ENCODE measurements around the gene ZSWIM5. TPM values are rescaled to one million over a fixed set of nuclear protein-coding genes. Genes with fewer than 3 reads are reported as not detected.
A peak's percentile ranks its signal among the peaks of the same experiment; 100 is the strongest.

Gene ZSWIM5
- total and polyA plus RNA-seq, 9 of the 15 experiments (the other 6 are each of a cell fraction or from before 2014, with no cell fraction given): under 0.01 to 0.07 (median 0.03) TPM; not detected in 3

GRCh38 chr1:44973645-44974044 is 232.8 kb downstream of the ZSWIM5 start:
- in situ Hi-C loops (cut with MboI): no loop called here
- TSS peak; percentile 11 for BruUV-seq (replicated peaks)
- FAIRE-seq (no peak), ATAC-seq (no peak), DNase-seq (ENCODE audit: extremely low read depth in 1 of 4, low spot score in 3 of 4) (no peak)
- WGBS (ENCODE audit: insufficient coverage, low coverage, missing lambda C conversion rate): 94% methylated on average over 1 of the region's 1 CpG
- Histone ChIP-seq H3K9ac (ENCODE audit: insufficient read depth in 1 of 2, low read depth in 2 of 2, low read length in 2 of 2) (no peak overlapping the region), H3K9me3 (replicated peaks; ENCODE audit: control insufficient read depth, insufficient read depth, low read depth, low read length) (0 out of 2 replicates have a peak, but pooled peaks cover 2% of the 10 kb centered on the region), H3K27ac (ENCODE audit: extremely low read depth, low read depth, low read length) (no peak overlapping the region), H3K79me2 (ENCODE audit: control insufficient read depth, insufficient read depth, low read length) (peaks cover 38% of the 10 kb centered on the region), H3K36me3 (ENCODE audit: control insufficient read depth, insufficient read depth, low read length) (peaks cover 85% of the 10 kb centered on the region), H3K9me1 (ENCODE audit: control insufficient read depth, insufficient read depth, low read length) (no peaks in the 10 kb centered on the region), H2AFZ (ENCODE audit: low read depth, low read length) (no peak overlapping the region), H4K20me1 (replicated peaks; ENCODE audit: control insufficient read depth, insufficient read depth, low read length) (no peaks in the 10 kb centered on the region), H3K4me1 (replicated peaks in 1 of 2; ENCODE audit: control insufficient read depth in 2 of 2, insufficient read depth in 2 of 2, low read length in 2 of 2) (peaks cover 0 to 9% of the 10 kb centered on the region in 2 experiments; a peak in 2 of 5 replicates), H3K27me3 (ENCODE audit: control insufficient read depth in 2 of 2, insufficient read depth in 2 of 2, low read length in 2 of 2) (no peaks in the 10 kb centered on the region), H3K4me2 (ENCODE audit: insufficient read depth, low read length) (no peak overlapping the region), H3K4me3 (no peak overlapping the region)
- CTCF ChIA-PET (ENCODE audit: low intra/inter-chr PET ratio): no interaction called here
- POLR2A ChIA-PET: interaction anchor here (0.6 to 1.5 kb wide), 2 partner anchors 16 to 69 kb away, joined by 3 read pairs; no protein-coding TSS in a partner anchor
- intact Hi-C loops (cut with micrococcal nuclease): no loop called here
- TF ChIP-seq ZFP36 (IDR thresholded peaks at IDR 0.05; ENCODE audit: low read depth, low read length, partially characterized antibody): no peak
- no peak for TF ChIP-seq CHD4 (IDR thresholded peaks at IDR 0.05; ENCODE audit: insufficient read depth, insufficient replicate concordance, low read depth, low read length, poor library complexity, severe bottlenecking)
- TF ChIP-seq CBX3 (IDR thresholded peaks at IDR 0.05; ENCODE audit: borderline replicate concordance in 1 of 2, low read length in 2 of 2): no peak
- no peak for TF ChIP-seq TCF7 (IDR thresholded peaks at IDR 0.05; ENCODE audit: borderline replicate concordance)
- TF ChIP-seq ZNF57 (CRISPR knock-in tag; IDR thresholded peaks at IDR 0.05): no peak
- no peak for TF ChIP-seq CHD2 (IDR thresholded peaks at IDR 0.05; ENCODE audit: low read depth, low read length)
- no peak for TF ChIP-seq SNAPC5 (CRISPR knock-in tag; IDR thresholded peaks at IDR 0.05)
- TF ChIP-seq RBM15 (IDR thresholded peaks at IDR 0.05; ENCODE audit: insufficient read depth, low read length): no peak
- no peak for TF ChIP-seq ZNF140 (CRISPR knock-in tag; IDR thresholded peaks at IDR 0.05)
- TF ChIP-seq, protein P1, sequence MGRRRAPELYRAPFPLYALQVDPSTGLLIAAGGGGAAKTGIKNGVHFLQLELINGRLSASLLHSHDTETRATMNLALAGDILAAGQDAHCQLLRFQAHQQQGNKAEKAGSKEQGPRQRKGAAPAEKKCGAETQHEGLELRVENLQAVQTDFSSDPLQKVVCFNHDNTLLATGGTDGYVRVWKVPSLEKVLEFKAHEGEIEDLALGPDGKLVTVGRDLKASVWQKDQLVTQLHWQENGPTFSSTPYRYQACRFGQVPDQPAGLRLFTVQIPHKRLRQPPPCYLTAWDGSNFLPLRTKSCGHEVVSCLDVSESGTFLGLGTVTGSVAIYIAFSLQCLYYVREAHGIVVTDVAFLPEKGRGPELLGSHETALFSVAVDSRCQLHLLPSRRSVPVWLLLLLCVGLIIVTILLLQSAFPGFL (CRISPR knock-in tag; IDR thresholded peaks at IDR 0.05): no peak
- TF ChIP-seq, protein P2, sequence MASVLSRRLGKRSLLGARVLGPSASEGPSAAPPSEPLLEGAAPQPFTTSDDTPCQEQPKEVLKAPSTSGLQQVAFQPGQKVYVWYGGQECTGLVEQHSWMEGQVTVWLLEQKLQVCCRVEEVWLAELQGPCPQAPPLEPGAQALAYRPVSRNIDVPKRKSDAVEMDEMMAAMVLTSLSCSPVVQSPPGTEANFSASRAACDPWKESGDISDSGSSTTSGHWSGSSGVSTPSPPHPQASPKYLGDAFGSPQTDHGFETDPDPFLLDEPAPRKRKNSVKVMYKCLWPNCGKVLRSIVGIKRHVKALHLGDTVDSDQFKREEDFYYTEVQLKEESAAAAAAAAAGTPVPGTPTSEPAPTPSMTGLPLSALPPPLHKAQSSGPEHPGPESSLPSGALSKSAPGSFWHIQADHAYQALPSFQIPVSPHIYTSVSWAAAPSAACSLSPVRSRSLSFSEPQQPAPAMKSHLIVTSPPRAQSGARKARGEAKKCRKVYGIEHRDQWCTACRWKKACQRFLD (CRISPR knock-in tag; IDR thresholded peaks at IDR 0.05): no peak
- TF ChIP-seq, protein P3, sequence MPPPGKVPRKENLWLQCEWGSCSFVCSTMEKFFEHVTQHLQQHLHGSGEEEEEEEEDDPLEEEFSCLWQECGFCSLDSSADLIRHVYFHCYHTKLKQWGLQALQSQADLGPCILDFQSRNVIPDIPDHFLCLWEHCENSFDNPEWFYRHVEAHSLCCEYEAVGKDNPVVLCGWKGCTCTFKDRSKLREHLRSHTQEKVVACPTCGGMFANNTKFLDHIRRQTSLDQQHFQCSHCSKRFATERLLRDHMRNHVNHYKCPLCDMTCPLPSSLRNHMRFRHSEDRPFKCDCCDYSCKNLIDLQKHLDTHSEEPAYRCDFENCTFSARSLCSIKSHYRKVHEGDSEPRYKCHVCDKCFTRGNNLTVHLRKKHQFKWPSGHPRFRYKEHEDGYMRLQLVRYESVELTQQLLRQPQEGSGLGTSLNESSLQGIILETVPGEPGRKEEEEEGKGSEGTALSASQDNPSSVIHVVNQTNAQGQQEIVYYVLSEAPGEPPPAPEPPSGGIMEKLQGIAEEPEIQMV (tag; conservative IDR thresholded peaks at IDR 0.05; ENCODE audit: low read depth): no peak
- TF ChIP-seq NFXL1 (CRISPR knock-in tag; IDR thresholded peaks at IDR 0.05): no peak
- no peak for TF ChIP-seq ZNF280A (IDR thresholded peaks at IDR 0.05; ENCODE audit: low read depth, partially characterized antibody)
- no peak for TF ChIP-seq ZNF224 (CRISPR knock-in tag; IDR thresholded peaks at IDR 0.05)
- TF ChIP-seq BHLHE40 (IDR thresholded peaks at IDR 0.05; ENCODE audit: low read length): no peak
- no peak for TF ChIP-seq TARDBP (IDR thresholded peaks at IDR 0.05)
- no peak for TF ChIP-seq KHSRP (IDR thresholded peaks at IDR 0.05)
- TF ChIP-seq CBX5 (IDR thresholded peaks at IDR 0.05; ENCODE audit: borderline replicate concordance, low read depth): no peak
